GM18519 (cell line): ENCODE measurements around the gene CYP2F1.
"Not testable (repeated sequence)": the region's sequence is repeated elsewhere in the genome, so short reads cannot be mapped to it uniquely, and the experiment has no call there.

Source experiments
- ATAC-seq: cut with Tn5 transposase; IDR thresholded peaks from one replicate; pipeline ENCODE4 v1.9.1; 2021; ENCODE audit warnings: mild to moderate bottlenecking, moderate library complexity; ENCODE audit not compliant: unreplicated experiment, low FRiP score

Gene CYP2F1

DNA sequence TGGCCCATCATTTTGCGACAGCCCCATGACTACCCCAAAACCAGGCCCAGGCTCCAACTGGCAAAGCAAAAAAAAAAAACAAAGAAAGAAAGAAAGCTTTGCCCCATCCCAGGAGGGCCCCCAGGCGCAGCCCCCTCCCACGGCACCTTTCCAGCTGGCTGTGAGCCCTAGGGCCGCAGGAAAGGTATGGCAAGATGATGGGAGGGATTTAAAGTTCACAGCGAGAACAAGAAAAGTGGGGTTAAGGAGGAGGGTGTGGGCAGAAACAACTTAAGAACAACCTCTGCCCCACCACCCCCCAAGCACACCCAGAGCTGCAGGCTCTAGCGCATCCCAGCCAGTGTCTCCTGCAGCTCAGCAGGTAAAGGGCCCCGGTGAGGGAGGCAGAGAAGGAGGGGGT lies at the start of gene CYP2F1:
TSS of gene CYP2F1 (plus strand) at position 301 of the 400 bp plus-strand sequence. CDS start 1,757 bp downstream, outside the sequence.
- no peak for ATAC-seq

DNA sequence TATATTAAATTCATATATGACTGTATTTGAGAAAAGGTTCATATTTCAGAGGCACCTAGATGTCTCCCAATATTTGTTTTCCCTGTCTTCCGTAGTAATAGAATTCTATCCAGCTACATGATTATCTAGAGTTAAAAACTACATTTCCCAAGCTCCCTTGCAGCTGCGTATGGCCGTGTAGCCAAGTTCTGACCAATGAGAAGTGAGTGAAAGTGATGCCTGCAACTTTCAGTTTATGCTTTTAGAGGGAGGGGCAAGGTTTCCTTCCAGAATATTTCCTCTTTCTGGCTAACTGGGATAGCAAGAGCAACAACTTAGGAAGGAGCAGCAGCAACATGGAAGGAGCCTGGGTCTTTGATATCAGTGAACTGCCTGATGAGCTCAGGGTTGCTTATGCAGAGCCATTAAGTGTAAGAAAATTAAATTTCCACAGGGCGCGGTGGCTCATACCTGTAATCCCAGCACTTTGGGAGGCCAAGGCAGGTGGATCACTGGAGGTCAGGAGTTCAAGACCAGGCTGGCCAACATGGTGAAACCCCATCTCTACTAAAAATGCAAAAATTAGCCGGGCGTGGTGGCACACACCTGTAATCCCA lies 49.2 kb upstream of the CYP2F1 start:
- ATAC-seq: no peak

DNA sequence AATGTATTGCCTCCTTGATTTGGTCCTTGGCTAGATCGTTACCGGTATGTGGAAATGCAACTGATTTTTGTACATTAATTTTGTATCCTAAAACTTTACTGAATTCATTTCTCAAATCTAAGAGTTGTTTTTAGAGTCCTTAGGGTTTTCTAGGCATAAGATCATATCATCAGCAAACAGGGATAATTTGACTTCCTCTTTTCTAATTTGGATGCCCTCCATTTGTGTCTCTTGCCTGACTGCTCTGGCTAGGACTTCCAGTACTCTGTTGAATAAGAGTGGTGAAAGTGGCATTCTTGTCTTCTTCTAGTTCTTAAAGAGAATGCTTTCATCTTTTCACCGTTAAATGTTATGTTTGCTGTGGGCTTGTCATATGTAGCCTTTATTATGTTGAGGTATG lies 37.9 kb upstream of the CYP2F1 start:
- ATAC-seq: no peak

DNA sequence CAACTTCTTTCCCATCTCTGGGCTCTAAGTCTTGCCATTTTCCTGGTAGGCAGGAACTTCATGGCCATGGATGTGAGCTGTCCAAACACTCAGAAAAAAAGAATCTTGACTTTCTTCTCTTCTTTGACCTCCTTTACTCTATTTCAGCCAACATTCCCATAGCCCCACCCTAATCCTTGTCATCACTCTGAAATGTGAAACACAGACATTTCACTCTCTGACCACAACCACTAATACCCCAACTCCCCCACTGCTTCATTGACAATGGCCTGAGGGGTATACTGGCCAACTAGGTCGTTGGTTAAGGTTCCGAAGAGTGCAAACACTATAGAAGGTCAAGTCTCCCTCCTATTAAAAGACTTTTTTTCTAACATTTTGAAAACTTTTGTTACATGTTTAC lies 30.7 kb upstream of the CYP2F1 start:
- no peak for ATAC-seq

DNA sequence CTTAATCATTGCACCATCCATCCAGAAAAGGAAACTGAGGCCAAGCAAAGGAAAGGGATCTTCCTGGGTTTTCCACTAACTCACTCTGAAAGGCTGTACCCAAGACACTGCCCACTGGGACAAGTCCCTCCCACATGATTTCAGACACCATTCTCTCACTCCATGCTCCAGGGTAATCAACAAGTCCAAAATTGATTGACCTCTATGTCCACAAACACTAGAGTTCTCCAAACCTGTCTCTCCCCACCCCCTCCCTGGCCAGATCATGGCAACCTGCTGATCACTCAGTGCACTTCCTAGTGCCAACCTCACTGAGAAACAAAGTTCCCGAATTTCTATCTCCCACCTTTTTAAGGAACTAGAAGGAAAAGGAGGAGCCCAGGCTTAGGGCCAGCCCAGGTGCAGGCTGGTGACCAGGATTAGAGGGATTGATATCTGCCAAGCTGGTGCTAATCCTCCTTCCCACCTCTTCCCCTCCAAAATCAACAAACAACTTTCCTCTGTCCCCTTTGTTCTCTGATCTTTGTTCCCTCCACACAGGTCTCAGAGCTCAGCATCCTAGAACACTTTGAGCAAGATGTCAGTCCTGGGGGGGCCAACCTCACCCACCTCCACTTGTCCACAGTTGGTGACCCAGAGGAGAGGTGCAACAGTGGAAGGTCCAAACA lies 28.4 kb upstream of the CYP2F1 start:
- ATAC-seq: no peak

GRCh38 chr19:41088151-41088550 lies 26.1 kb upstream of the CYP2F1 start, which contains the start of gene CYP2A13:
Gene CYP2A13, plus strand, starts transcription at chr19:41088451. Its CDS starts 21 bp downstream, at chr19:41088472.
- no peak for ATAC-seq

GRCh38 chr19:41089959-41090358 lies 24.3 kb upstream of the CYP2F1 start:
- ATAC-seq: no peak

GRCh38 chr19:41095703-41096102 lies 18.5 kb upstream of the CYP2F1 start:
- ATAC-seq: no peak

DNA sequence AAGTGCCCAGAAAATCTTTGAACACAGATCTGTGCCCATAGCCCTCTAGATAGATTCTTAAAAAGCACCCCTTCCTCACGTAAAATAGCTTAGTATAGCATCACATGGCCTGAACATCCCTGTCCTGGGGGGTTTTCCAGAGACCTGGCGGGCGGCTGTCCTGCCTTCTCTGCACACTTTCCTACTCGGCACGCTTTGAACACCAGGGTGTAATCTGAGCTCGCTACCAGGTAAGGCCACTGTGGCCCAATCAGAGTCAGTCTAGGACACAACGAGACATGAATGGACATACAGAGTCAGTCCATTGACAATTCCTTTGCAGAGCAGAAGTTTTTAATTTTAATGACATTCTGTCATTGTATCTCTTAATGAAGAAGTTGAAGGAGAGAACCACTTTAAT lies 17.9 kb upstream of the CYP2F1 start:
- ATAC-seq: no peak

DNA sequence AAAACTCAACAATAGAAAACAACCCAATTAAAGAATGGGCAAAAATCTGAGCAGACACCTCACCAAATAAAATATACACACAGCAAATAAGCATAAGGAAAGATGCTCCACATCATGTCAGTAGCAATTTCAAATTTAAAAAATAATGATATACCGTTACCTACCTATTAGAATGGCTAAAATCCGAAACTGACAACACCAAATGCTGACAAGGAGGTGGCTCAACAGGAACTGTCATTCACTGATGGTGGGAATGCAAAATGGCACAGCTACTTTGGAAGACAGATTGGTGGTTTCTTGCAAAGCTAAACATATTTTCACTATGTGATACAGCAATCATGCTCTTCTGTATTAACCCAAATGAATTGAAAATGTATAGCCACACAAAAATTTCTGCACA lies 16.9 kb upstream of the CYP2F1 start:
- no peak for ATAC-seq

DNA sequence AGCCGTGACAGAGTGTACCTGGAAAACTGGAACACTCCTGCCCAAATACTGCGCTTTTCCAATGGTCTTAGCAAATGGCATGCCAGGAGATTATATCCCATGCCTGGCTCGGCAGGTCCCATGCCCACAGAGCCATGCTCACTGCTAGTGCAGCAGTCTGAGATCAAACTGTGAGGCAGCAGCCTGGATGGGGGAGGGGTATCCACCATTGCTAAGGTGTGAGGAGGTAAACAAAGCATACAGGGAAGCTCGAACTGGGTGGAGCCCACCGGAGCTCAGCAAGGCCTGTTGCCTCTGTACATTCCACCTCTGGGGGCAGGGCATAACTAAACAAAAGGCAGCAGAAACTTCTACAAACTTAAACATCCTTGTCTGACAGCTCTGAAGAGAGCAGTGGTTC lies 15.5 kb upstream of the CYP2F1 start:
- no peak for ATAC-seq

DNA sequence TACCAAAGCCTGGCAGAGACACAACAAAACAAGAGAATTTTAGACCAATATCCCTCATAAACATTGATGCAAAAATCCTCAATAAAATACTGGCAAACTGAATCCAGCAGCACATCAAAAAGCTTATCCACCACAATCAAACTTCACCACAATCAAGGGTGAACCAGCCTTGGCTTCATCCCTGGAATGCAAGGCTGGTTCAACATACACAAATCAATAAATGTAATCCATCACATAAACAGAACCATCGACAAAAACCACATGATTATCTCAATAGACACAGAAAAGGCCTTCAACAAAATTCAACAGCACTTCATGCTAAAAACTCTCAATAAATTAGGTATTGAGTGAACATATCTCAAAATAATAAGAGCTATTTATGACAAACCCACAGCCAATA lies 12.0 kb upstream of the CYP2F1 start:
- not testable (repeated sequence) for ATAC-seq

GRCh38 chr19:41106177-41106576 lies 8.1 kb upstream of the CYP2F1 start:
- no peak for ATAC-seq

- ATAC-seq: no peak
Observed at GRCh38 chr19:41111296-41111695, 2.9 kb upstream of the CYP2F1 start.

DNA sequence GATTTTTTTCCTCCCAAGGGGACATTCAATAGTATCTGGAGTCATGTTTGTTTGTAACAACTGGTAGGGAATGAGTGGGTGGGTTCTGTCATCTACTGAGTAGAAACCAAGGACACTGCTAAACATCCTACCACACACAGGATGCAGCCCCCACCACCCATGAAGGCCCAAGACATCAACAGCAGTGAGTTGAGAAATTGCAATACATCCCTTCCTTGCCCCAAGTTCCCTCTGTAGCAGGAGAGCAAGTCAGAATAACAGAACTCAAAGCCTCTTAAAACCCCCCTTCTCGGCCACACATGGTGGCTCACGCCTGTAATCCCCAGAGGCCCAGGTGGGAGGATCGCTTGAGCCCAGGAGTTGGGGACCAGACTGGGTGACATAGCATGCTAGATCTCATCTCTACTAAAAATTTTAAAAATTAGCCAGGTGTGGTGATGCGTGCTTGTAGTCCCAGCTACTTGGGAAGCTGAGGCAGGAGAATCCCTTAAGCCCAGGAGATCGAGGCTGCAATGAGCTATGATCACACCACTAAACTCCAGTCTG lies 2.4 kb upstream of the CYP2F1 start:
- no peak for ATAC-seq

GRCh38 chr19:41112728-41113290 lies 1.4 kb upstream of the CYP2F1 start:
- ATAC-seq: no peak

GRCh38 chr19:41116261-41116660 lies 2.0 kb downstream of the CYP2F1 start:
- ATAC-seq: no peak

GRCh38 chr19:41120929-41121911 lies 7.0 kb downstream of the CYP2F1 start:
- not testable (repeated sequence) for ATAC-seq

DNA sequence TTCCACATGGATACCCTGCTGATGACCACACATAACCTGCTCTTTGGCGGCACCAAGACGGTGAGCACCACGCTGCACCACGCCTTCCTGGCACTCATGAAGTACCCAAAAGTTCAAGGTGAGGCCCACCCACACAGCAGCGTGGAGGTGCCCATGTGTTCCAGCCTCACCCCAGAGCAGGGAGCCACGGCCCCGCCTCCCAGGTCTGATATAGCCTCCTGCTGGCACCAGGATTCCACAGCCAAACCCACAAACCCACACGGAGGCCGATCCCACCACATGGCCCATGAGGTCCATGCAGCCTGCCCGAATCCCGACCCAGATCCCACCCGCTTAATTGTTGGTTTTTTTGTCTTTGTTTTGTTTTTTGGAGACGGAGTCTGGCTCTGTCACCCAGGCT lies 8.6 kb downstream of the CYP2F1 start:
- ATAC-seq: not testable (repeated sequence)

GRCh38 chr19:41123716-41124294 lies 9.6 kb downstream of the CYP2F1 start:
- ATAC-seq: no peak
